CD4-positive, alpha-beta T cell treated with Interleukin-6 for 4 hours (primary cell): ENCODE measurements around the gene ARHGAP28.
"Not testable (repeated sequence)": the region's sequence is repeated elsewhere in the genome, so short reads cannot be mapped to it uniquely, and the experiment has no call there.

Experiments
- DNase-seq: peaks from one replicate; pipeline ENCODE4 v3.0.0-alpha.2; 2020; ENCODE audit warnings: mixed read lengths

ARHGAP28 gene

GRCh38 chr18:6877288-6877687, 147.8 kb downstream of the ARHGAP28 start:
- DNase-seq = no peak

GRCh38 chr18:6878556-6879297, 149.2 kb downstream of the ARHGAP28 start:
- DNase-seq = no peak

- no peak for DNase-seq
Observed at GRCh38 chr18:6879508-6880195, 150.1 kb downstream of the ARHGAP28 start.

DNA sequence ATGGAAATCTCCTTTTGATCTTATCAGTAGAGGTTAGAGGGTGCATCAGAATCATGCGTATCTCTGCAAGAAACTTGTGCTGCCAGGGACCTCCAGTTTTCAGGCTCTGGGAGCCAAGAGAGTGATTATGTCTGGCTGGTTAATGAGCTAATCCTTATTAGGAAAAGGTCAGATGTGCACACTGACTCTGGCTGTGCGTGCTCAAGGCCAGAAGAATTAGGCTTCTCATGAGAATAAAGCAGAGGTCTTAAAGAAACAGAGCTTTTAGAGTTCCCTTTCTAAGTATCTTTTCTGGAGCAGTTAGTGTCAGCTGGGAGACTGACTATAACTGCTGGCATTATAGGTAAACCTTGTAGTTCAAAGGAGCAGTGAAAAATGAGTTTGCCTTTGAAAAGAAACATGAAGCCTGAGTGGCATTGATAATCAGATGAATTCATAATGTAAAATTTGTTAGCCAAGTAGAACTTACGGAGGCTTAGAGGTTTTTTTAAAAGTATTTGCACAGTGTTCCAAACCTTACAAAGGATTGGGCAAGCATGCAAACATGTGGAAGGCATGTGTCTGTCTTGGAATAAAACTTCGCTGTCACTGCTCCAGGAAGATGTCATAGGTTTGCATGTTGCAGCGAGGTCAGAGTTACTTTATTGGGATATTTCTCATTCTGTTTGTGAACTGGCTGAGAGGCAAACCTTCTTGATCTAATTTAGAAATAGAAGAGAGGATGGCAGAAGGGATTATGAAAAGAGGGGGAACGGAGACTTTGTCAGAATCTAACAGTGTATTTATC, 151.7 kb downstream of the ARHGAP28 start:
- no peak for DNase-seq

DNA sequence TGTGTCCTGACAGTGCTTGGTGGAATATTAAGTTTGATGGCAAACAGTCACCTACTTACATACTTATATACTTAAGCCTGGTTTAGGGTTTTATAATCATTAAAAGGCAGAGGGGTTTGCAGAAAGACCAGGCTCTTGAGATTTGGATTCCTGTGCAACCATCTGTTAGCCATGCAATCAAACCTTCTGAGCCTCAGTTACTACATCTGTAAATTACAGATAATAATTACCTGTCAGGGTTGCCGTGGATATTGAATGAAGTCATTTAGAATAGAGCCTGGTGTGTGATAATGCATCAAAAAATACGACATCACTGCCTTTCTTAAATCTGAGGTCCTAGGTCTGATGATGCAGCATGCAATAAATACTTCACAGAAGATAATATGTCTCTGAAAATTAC, 152.9 kb downstream of the ARHGAP28 start:
- DNase-seq = no peak

- no peak for DNase-seq
Observed at GRCh38 chr18:6885006-6885481, 155.5 kb downstream of the ARHGAP28 start.

- DNase-seq = no peak
Observed at GRCh38 chr18:6885992-6886796, 156.7 kb downstream of the ARHGAP28 start.

DNA sequence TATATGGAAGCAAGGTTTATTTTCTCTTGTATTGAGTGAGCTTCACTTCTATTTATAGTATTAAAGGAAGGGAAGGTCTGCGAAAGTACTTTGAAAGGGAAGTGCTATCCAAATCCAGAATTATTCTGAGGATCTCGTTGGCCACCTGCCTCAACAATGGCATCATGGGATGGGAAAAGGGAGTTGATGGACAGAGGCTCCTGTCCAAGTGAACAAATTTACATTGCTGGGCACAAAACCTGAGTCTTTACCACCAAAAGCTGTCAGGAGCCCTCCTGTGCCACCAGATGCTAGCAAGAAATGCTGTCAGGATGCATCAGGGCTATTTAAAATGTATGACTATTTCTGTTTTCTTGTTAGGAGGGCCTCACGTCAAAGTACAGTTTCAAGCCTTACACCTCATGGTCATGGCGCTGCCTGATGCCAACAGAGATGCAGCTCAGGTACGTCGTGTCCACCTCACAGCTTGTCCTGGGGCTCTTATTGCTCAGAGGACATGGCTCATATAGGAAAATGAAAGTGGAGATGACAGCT, 157.3 kb downstream of the ARHGAP28 start:
- DNase-seq = no peak

DNA sequence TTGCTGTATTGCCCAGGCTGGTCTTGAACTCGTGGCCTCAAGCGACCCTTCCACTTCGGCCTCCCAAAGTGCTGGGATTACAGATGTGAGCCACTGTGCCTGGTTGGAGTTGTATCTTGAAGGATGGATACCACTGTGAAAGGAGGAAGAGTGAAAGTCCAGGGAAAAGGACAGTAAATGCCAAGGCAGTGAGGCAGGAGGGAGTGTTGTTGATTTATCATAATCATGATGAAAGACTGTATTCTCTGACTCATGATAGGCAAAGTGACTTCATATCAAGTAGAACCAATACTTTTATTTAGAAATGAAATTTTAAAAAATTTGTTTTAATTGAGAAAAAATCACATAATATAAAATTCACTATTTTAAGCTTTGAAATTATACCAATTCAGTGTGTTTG, 162.3 kb downstream of the ARHGAP28 start:
- no peak for DNase-seq

- no peak for DNase-seq
Observed at GRCh38 chr18:6901286-6901926, 171.9 kb downstream of the ARHGAP28 start.

DNA sequence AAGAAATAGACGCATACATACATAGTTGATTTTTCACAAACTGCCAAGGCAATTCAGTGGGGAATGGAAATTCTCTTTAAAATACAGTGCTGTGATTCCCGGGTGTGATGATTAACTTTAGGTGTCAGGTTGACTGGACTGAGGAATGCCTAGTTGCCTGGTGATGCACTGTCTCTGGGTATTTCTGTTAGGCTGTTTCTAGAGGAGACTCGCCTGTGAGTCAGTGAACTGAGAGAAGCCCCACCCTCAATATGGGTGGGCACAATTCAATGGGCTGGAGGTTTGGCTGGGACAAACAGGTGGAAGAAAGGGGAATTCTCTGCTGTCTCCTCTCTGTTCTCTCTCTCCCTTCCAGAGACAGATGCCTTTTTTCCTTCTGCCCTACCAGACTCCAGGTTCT, 187.6 kb downstream of the ARHGAP28 start:
- DNase-seq = no peak

DNA sequence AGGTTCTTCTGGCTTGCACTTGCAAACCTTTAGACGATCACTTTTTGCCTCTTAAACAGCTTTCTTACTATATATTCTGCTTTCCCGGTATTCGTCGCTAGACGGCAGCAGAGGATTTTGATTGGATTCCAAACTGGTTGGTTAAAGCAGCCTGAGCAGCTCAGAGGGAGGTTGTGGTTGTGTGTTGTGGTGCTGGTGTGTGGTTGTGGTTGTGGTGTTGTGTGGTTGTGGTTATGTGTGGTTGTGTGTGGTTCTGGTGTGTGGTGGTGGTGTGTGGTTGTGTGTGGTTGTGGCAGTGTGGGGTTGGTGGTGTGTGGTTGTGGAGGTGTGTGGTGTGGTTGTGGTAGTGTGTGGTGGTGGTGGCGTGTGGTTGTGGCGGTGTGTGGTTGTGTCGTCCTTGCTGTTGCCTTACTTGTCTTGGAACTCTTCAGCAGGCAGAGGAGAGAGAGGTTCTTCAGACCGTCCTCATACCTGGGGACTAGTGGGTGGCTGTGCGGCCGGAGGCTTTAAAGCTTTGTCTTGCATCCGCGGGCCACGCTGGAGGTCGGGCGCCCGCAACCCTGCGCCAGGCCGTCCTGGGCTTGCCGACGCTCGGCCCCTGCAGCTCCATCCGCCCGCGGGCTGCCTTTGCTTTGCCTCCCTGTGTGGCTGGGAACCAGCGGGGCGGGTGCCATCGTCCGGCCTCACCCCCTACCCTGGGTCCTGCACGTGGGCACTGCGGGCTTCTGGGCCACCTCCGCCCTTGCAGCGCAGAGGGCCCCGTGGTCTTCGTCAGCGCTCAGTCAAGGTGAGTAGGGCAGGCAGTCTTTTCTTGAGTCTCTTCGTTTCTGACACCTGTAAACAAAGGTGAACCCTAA, 190.8 kb downstream of the ARHGAP28 start:
- no peak for DNase-seq

- no peak for DNase-seq
Observed at GRCh38 chr18:6921571-6921970, 192.1 kb downstream of the ARHGAP28 start.

- DNase-seq = no peak
Observed at GRCh38 chr18:6923220-6923619, 193.7 kb downstream of the ARHGAP28 start.

DNA sequence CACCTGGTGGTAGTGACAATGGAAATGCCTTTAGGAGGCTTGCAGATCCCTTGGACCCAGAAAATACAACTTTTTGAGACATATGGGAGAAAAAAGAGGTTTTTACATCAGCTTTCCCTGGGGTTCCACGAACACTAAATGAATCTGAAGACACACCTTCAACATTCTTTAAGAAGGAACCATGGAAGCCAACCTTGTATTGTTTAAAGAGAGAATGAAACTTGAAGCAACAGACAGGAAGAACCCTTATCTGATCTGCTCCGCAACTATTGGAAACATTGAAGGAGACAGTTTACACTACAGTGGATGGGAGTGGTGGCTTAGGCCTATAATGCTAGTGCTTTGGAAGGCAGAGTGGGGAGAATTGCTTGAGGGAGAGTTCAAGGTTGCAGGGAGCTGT, 197.6 kb downstream of the ARHGAP28 start:
- no peak for DNase-seq

GRCh38 chr18:6928359-6928758, 198.8 kb downstream of the ARHGAP28 start:
- no peak for DNase-seq

DNA sequence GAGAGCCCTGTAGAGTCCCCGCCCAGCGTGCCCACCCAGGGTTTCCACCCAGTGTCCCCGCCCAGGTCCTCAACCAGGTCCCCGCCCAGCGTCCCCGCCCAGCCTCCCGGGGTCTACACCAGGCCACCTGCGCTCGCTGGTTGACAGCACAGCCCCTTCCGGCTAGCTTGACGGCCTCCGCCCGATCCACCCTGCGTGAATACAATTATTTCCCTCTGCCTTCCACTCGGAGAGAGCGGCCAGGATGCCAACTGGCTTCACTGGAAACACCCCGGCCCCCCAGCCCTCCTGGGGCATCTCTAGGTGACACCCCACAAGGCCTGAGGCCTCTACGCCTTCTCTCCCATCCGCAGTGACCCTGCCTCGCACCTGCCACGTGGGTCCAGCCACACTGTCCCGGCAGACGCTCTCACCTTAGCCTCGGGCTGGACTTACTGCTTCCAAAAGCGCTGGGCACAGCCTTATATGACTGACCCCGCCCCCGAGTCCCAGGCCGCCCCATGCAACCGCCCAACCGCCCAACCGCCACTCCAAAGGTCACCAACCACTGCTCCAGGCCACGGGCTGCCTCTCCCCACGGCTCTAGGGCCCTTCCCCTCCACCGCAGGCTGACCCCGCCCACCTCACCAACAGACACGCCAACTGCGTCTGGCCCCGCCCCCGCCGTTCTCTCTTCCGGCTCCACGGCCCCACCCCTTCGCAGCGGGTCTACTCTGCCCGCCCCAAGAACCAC, 200.0 kb downstream of the ARHGAP28 start:
- DNase-seq = peak; percentile 14

GRCh38 chr18:6934859-6935258, 205.3 kb downstream of the ARHGAP28 start:
- no peak for DNase-seq

DNA sequence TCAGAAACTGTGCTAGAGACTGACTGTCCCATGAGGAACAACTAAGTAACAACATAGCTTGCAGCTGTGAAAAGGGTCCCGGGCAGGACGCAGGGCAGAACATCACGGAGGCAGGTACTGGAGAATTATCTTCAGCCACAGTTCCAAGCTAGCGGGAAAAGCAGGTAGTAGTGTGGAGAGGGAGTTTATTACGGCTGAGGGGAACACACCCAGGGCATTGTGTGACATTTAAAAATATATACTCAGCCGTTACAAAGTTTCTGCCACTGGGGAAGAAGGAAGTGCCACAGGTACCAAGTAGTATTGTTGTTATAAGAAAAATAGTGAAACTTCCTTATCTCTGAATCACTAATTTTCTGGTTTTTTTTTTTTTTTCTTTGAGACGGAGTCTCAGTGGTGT, 208.5 kb downstream of the ARHGAP28 start:
- DNase-seq = no peak

DNA sequence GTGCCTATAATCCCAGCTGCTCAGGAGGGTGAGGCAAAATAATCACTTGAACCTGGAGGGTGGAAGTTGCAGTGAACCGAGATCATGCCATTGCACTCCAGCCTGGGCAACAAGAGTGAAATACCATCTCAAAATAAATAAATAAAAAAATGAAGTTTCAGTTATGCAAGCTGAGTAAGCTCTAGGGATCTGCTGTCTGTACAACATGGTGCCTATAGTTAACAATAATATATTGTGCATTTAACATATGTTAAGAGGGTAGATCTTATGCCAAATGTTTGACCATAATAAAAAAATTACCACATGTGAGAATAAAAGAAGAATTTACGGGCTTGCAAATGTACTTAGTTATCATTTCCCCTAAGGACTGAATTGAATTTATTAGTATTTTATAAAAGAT, 208.9 kb downstream of the ARHGAP28 start:
- not testable (repeated sequence) for DNase-seq
